HG03135 (cell line): Measurements from ENCODE around the gene LAT.
"Not testable (repeated sequence)": the region's sequence is repeated elsewhere in the genome, so short reads cannot be mapped to it uniquely, and the experiment has no call there.

Source experiments
- ATAC-seq: cut with Tn5 transposase; IDR thresholded peaks from one replicate; pipeline ENCODE4 v1.9.1; 2021; ENCODE audit warnings: mild to moderate bottlenecking, moderate library complexity; ENCODE audit not compliant: unreplicated experiment

Gene LAT, protein sequence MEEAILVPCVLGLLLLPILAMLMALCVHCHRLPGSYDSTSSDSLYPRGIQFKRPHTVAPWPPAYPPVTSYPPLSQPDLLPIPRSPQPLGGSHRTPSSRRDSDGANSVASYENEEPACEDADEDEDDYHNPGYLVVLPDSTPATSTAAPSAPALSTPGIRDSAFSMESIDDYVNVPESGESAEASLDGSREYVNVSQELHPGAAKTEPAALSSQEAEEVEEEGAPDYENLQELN

DNA sequence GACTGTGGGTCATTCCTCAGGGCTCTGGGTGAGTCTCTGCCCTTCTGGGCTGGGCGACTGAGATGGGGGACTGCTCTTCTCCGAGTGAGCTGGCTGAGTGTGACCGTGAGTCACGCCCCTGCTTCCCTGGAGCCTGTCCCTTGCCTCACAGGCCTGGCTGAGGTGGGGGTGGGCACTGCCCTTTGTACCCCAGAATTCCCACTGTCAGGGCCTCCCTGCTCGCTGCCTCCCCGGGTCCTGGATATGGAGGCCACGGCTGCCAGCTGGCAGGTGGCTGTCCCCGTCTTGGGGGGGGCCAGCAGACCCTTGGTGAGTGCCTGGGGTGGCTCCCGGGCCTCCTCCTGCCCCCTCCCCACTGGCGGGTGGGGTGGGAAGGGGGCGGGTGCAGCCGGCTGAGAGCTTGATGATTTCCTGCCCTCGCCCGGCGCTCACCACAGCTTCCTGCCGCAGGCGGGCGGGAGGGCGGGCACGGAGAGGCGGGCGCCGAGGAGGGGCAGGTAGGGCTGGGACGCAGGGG, at the start of gene LAT:
LAT (plus strand) TSS at position 434 of the 517 bp plus-strand sequence. CDS start 366 bp downstream, outside the sequence.
- ATAC-seq: no peak

- ATAC-seq: no peak
Measured at GRCh38 chr16:28935346-28935745, 49.5 kb upstream of the LAT start.

- ATAC-seq: peak; percentile 74
Measured at GRCh38 chr16:28935924-28936783, 48.7 kb upstream of the LAT start.

GRCh38 chr16:28936784-28937155, 48.1 kb upstream of the LAT start:
- no peak for ATAC-seq

DNA sequence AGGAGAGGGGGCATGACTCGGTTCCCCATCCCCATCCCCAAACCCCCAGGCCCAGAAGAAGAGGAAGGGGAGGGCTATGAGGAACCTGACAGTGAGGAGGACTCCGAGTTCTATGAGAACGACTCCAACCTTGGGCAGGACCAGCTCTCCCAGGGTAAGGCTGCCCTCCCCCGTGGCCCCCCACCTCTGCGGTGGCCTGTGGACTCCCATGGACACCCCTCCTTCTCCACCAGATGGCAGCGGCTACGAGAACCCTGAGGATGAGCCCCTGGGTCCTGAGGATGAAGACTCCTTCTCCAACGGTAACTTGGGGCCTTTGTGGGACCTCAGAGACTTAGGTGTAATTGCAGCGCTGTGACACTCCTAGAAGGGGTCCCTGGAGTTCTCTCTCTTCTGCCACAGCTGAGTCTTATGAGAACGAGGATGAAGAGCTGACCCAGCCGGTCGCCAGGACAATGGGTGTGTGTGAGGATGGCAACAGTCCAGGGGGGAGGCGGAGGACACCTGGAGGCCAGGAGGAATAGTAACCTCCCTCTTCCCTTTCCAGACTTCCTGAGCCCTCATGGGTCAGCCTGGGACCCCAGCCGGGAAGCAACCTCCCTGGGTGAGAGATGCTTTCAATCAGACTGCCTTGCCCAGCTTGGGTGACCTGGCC, 47.5 kb upstream of the LAT start:
- no peak for ATAC-seq

DNA sequence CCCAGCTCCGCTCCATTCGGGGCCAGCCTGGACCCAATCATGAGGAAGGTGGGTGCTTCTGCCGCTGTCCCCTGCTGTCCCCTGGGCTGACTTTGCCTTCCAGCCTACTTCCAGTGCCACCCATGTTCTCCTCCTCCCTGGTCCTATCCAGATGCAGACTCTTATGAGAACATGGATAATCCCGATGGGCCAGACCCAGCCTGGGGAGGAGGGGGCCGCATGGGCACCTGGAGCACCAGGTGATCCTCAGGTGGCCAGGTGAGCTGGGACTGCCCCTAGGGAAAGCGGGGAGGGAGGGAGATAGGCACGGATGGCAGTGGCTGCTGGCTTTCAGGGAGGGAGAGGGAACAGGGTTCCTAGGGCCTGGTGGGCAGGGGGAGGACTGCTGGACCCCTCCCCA, 46.1 kb upstream of the LAT start:
- ATAC-seq: no peak

DNA sequence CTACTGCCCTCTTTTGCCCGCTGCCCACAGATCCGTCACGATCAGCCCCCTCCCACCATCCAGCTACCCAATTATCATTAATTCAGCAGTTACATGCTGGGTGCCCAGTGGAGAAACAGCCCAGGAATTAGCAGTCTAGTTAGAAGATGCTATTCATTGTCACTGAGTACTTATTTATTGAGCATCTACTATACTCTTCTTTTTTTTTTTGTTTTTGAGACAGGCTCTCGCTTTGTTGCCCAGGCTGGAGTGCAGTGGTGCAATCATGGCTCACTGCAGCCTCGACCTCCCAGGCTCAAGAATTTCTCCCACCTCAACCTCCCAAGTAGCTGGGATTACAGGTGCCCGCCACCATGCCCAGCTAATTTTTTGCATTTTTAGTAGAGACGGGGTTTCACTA, 45.0 kb upstream of the LAT start:
- ATAC-seq: not testable (repeated sequence)

DNA sequence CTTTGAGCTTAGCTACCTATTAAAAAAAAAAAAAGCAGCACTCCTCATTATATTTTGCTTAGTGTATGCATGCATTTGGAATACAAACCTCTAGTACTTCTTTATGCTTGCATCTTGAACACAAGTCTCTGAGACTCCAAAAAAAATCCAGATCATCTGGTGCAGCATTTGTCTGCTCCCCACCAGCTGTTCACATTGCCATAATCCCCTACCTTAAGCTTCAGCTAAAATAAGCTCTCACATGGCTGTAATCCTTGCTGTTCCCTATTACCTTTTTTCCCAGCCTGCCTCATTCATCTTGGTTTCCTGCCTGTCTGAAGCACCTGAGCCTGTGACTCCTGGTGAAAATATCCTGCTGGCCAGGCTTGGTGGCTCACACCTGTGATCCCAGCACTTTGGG, 41.6 kb upstream of the LAT start:
- no peak for ATAC-seq

- ATAC-seq: no peak
Measured at GRCh38 chr16:28946681-28947080, 38.2 kb upstream of the LAT start.

DNA sequence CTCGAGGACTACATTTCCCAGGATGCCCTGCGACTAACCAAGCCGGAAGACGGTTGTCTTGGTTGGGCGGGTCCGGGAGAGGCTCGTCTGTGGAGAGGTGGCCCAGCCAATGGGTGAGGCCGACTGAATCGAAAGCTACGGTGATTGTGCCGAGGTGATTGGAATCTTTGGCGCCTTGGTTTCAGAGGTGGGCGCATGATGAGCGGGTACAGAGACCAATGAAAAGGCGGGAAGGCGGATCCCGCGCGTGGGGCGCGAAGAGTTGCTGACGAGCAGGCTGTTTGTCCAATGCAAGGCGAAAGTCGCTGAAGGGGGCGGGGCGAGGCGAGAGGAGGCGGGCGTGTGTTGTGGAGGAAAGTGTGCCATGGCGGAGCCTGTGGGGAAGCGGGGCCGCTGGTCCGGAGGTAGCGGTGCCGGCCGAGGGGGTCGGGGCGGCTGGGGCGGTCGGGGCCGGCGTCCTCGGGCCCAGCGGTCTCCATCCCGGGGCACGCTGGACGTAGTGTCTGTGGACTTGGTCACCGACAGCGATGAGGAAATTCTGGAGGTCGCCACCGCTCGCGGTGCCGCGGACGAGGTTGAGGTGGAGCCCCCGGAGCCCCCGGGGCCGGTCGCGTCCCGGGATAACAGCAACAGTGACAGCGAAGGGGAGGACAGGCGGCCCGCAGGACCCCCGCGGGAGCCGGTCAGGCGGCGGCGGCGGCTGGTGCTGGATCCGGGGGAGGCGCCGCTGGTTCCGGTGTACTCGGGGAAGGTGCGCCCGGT, 34.0 kb upstream of the LAT start, which contains the start of gene NFATC2IP:
NFATC2IP (plus strand) TSS at position 290 of the 762 bp plus-strand sequence; CDS start at position 365, 75 bp downstream.
- ATAC-seq: peak; percentile 93

- no peak for ATAC-seq
Measured at GRCh38 chr16:28951410-28951943, 33.4 kb upstream of the LAT start.

- no peak for ATAC-seq
Measured at GRCh38 chr16:28958216-28958615, 26.6 kb upstream of the LAT start.

GRCh38 chr16:28958836-28959235, 26.0 kb upstream of the LAT start:
- no peak for ATAC-seq

DNA sequence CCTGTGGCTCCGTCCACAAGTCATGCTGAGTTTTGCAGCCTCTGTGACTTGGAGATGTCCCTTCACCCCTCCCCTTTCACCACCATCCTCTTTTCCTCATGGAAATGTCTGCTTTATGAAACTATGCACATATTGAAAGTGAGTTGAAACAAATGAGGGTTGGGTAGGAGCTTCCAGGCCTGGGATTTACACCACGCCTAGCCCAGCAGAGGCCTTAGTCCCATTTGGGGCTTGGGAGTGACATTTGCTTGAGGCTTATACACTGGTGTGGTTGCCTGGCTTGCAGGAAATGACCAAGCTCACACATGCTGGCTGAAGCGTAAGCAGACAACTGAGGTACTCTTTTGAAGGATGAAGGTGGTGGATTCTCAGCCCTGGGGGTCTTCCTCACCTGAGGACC, 20.8 kb upstream of the LAT start:
- ATAC-seq: no peak

- ATAC-seq: no peak
Measured at GRCh38 chr16:28964496-28964895, 20.4 kb upstream of the LAT start.

GRCh38 chr16:28967156-28967555, 17.7 kb upstream of the LAT start:
- ATAC-seq: no peak

- not testable (repeated sequence) for ATAC-seq
Measured at GRCh38 chr16:28969696-28970095, 15.2 kb upstream of the LAT start.

DNA sequence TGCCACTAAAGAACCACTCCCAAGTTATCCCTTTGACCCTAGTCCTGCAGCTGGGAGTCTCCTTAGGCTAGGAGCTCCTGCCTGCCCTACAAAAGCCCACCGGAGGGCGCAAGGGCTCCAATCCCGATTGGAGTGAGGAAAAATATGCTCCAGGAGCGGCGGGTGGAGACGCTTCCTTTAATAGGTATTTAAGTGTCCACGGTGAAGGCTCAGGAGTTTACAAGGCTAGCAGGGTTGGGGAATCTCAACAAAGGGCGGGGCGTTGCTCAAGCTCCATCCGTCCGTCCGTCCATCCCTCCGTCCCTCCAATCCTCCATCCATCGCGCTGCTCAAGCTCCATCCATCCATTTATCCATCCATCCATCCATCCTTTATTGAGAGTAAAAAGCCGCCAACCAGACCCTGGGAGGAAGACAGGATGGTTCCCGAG, 10.8 kb upstream of the LAT start:
- no peak for ATAC-seq

- peak; percentile 88 for ATAC-seq
Measured at GRCh38 chr16:28974437-28975157, 10.3 kb upstream of the LAT start, which contains the start of gene SPNS1. TSS of gene SPNS1 (plus strand) at chr16:28974778. CDS start at chr16:28975152, 374 bp downstream.

DNA sequence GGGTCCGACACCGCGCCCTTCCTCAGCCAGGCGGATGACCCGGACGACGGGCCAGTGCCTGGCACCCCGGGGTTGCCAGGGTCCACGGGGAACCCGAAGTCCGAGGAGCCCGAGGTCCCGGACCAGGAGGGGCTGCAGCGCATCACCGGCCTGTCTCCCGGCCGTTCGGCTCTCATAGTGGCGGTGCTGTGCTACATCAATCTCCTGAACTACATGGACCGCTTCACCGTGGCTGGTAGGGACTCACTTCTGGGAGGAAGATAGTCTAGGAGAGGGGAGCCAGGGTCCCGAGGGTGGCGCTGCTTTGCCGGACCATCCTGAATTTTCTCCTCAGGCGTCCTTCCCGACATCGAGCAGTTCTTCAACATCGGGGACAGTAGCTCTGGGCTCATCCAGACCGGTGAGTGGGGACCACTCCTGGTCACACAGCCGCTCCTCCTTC, 9.7 kb upstream of the LAT start:
- peak; percentile 23 for ATAC-seq
